ENCODE results near the gene ATP6V1C2.
"Not testable (repeated sequence)": the region's sequence is repeated elsewhere in the genome, so short reads cannot be mapped to it uniquely, and the experiment has no call there.

DNA sequence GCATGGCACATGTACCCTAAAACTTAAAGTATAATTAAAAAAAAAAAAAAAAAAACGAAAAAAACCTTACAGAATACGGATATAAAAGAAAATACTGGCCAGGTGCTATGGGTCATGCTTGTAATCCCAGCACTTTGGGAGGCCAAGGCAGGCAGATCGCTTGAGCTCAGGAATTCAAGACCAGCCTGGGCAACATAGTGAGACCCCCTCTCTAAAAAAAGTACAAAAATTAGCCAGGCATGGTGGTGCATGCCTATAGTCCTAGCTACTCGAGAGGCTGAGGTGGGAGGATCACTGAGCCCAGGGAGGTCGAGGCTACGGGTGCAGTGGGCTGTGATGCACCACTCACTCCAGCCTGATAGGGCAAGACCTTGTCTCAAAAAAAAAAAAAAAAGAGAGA lies 84.6 kb downstream of the ATP6V1C2 start:
- TF ChIP-seq, protein P1, sequence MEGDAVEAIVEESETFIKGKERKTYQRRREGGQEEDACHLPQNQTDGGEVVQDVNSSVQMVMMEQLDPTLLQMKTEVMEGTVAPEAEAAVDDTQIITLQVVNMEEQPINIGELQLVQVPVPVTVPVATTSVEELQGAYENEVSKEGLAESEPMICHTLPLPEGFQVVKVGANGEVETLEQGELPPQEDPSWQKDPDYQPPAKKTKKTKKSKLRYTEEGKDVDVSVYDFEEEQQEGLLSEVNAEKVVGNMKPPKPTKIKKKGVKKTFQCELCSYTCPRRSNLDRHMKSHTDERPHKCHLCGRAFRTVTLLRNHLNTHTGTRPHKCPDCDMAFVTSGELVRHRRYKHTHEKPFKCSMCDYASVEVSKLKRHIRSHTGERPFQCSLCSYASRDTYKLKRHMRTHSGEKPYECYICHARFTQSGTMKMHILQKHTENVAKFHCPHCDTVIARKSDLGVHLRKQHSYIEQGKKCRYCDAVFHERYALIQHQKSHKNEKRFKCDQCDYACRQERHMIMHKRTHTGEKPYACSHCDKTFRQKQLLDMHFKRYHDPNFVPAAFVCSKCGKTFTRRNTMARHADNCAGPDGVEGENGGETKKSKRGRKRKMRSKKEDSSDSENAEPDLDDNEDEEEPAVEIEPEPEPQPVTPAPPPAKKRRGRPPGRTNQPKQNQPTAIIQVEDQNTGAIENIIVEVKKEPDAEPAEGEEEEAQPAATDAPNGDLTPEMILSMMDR (conservative IDR thresholded peaks at IDR 0.05 in 1 of 2, IDR thresholded peaks at IDR 0.05 in 1 of 2; ENCODE audit: low read depth in 1 of 2, low read length in 2 of 2) = not testable (repeated sequence)
- TF ChIP-seq EZH2 (IDR thresholded peaks at IDR 0.05; ENCODE audit: low read length, missing control alignments) = not testable (repeated sequence)
